ENCODE measurements around the gene ZNF516. TPM values are rescaled to one million over a fixed set of nuclear protein-coding genes. Genes with fewer than 3 reads are reported as not detected.

ZNF516 gene
- total and polyA plus RNA-seq, 2 experiments from 2014 or later: 17.0 to 78.6 TPM

DNA sequence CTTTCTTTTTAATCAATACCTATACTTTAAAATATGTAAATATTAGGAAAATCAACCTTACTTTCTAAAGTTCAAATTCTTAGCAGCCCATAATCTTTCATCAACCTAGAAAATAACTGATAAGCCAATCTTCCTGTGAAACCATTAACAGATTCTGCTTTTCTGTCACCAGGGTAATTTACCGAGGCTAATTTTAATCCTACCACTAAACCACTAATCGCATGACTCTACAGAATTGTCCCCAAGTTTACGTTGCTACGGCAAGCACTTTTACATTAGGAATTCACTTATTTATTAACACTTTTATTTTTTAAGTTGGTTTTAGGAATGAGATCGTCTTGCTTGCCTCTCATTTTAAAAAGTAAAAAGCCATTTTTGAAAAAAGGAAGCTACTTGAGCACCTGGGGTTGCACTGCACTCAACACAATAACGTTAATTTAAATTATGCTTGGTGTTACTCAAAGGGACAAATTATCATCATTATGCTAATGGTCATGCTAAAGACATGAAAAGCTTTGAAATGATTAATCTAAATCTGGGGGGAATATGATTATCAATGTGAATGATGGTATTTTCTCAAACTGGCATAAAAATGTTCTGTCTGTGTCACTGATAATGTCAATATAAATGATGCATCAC, 10.2 kb downstream of the ZNF516 start:
- TF ChIP-seq, protein P1, sequence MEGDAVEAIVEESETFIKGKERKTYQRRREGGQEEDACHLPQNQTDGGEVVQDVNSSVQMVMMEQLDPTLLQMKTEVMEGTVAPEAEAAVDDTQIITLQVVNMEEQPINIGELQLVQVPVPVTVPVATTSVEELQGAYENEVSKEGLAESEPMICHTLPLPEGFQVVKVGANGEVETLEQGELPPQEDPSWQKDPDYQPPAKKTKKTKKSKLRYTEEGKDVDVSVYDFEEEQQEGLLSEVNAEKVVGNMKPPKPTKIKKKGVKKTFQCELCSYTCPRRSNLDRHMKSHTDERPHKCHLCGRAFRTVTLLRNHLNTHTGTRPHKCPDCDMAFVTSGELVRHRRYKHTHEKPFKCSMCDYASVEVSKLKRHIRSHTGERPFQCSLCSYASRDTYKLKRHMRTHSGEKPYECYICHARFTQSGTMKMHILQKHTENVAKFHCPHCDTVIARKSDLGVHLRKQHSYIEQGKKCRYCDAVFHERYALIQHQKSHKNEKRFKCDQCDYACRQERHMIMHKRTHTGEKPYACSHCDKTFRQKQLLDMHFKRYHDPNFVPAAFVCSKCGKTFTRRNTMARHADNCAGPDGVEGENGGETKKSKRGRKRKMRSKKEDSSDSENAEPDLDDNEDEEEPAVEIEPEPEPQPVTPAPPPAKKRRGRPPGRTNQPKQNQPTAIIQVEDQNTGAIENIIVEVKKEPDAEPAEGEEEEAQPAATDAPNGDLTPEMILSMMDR (IDR thresholded peaks at IDR 0.05; ENCODE audit: low read depth, low read length): no peak
- peaks cover 18% of the 10 kb centered on the region for H3K4me1 ChIP-seq (ENCODE audit: low read depth)
- no peak for DNase-seq (ENCODE audit: low read depth in 1 of 2, low spot score in 1 of 2)
- H3K9me3 ChIP-seq (ENCODE audit: low read depth): no peaks in the 10 kb centered on the region
- no peak overlapping the region for H3K4me3 ChIP-seq
- H3K27me3 ChIP-seq: no peaks in the 10 kb centered on the region
- no peaks in the 10 kb centered on the region for H3K36me3 ChIP-seq
- H3K27ac ChIP-seq: no peak overlapping the region

DNA sequence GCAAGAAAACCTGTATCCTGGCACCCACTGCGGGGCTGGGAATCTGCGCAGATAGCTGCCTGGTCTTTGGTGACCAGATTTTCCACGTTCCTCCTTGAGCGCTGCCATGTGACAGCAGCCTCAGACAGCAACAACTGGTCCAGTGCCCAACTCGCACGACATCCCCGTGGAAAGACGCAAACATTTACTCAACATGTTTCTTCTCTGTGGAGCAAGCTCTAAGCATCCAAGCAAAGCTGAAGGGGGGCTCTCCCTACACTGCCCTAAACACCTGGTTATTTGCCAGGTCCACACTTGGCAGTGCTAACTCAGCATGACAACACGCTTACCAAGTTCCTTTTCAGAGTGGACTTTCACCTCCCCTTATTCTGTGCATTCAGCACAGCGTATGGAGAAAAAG, 11.3 kb downstream of the ZNF516 start:
- no peaks in the 10 kb centered on the region for H3K36me3 ChIP-seq
- TF ChIP-seq, protein P1 (IDR thresholded peaks at IDR 0.05; ENCODE audit: low read depth, low read length): no peak
- H3K27me3 ChIP-seq: no peaks in the 10 kb centered on the region
- H3K4me3 ChIP-seq: no peak overlapping the region
- DNase-seq (ENCODE audit: low read depth in 1 of 2, low spot score in 1 of 2): no peak
- no peak overlapping the region for H3K27ac ChIP-seq
- H3K4me1 ChIP-seq (ENCODE audit: low read depth): peaks cover 13% of the 10 kb centered on the region
- no peaks in the 10 kb centered on the region for H3K9me3 ChIP-seq (ENCODE audit: low read depth)

DNA sequence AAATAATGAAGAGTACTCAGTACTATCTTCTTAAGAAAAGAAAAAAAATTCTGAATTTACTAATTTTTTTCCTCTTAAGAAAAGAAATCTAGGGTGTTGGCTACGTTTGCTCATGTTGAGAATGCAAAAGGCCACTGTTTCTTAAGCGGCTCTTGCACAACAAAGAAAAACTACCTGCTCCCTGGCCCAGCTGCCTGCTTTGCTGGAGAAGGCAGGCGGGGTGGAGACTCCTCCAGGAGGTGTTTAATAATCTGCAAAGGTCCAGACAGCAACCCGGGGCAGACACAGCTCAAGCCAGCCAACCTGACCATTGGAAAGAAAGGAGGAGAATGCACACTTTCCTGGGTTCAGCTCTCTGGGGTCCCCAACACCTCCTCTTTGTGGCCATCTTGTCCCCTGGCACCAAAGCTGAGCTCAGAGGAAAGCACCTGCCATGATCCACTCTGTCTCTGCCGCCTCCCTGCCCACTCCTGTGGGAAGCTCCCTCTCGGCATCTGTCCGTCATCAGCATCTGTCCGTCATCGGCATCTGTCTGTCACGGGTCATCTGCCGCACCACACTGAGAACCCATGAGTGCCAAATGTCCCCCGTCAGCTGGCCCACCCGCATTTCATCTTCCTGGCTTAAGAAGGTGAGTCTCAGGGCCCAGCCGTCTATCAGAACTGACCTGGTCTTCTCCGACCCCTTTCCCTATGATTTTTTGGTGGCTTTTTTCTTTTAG, 11.9 kb downstream of the ZNF516 start:
- Histone ChIP-seq H3K4me1 (ENCODE audit: low read depth) (peaks cover 10% of the 10 kb centered on the region), H3K27ac (no peak overlapping the region), H3K4me3 (no peak overlapping the region), H3K9me3 (ENCODE audit: low read depth) (no peaks in the 10 kb centered on the region), H3K36me3 (no peaks in the 10 kb centered on the region), H3K27me3 (no peaks in the 10 kb centered on the region)
- TF ChIP-seq, protein P1 (IDR thresholded peaks at IDR 0.05; ENCODE audit: low read depth, low read length): no peak
- no peak for DNase-seq (ENCODE audit: low read depth in 1 of 2, low spot score in 1 of 2)

DNA sequence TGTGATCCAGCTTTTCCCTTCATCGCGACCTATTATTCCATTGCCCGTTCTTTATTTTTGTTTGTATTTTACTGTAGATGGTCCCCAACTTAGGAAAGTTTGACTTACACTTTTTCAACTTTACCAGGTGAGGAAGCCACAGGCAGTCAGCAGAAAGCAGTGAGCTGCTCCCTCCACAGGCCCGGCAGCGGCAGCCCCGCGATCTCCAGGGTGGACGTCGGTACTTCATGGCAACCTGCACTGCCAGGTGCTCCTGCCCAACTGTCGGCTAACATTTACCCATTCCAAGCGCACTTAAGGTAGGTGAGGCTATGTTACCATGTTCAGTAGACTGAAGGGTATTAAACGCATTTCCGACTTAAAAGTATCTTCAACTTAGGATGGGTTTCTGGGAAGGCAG, 12.8 kb downstream of the ZNF516 start:
- no peak overlapping the region for H3K4me3 ChIP-seq
- no peaks in the 10 kb centered on the region for H3K27me3 ChIP-seq
- H3K4me1 ChIP-seq (ENCODE audit: low read depth): peaks cover 1% of the 10 kb centered on the region
- no peaks in the 10 kb centered on the region for H3K36me3 ChIP-seq
- TF ChIP-seq, protein P1 (IDR thresholded peaks at IDR 0.05; ENCODE audit: low read depth, low read length): no peak
- DNase-seq (ENCODE audit: low read depth in 1 of 2, low spot score in 1 of 2): no peak
- no peaks in the 10 kb centered on the region for H3K9me3 ChIP-seq (ENCODE audit: low read depth)
- H3K27ac ChIP-seq: no peak overlapping the region

DNA sequence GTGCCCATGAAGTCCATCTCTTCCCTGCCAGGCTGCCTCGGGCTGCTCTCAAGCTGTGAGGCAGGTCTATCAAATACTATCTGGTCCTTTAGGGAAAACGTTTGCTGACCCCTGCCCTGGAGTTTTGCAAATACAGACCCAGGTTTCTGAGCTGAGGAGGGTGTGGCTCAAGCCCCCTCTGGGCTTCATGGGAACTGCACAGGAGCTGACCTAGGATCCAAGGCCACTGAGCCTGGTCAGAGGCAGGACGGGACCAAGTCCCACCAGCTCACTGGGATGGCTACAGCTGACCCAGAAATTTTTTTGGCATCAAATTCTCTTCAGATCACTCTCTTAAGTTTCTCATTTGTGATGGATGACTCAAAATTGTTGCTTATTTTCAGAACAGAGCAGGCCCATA, 14.1 kb downstream of the ZNF516 start:
- no peak for DNase-seq (ENCODE audit: low read depth in 1 of 2, low spot score in 1 of 2)
- no peaks in the 10 kb centered on the region for H3K9me3 ChIP-seq (ENCODE audit: low read depth)

More for the DNA sequence above, 14.1 kb downstream of the ZNF516 start:
- Histone ChIP-seq H3K36me3 (no peaks in the 10 kb centered on the region), H3K4me1 (ENCODE audit: low read depth) (no peaks in the 10 kb centered on the region), H3K27ac (no peak overlapping the region), H3K27me3 (no peaks in the 10 kb centered on the region), H3K4me3 (no peak overlapping the region)
- TF ChIP-seq, protein P1 (IDR thresholded peaks at IDR 0.05; ENCODE audit: low read depth, low read length): peak; percentile 18
